NCI-H2227 (cell line): ENCODE data around the gene POLR2A.
"Not testable (repeated sequence)": the region's sequence is repeated elsewhere in the genome, so short reads cannot be mapped to it uniquely, and the experiment has no call there.

Experiments used
- DNase-seq: peaks from one replicate; lab custom pipeline; 2025; ENCODE audit not compliant: unreplicated experiment; lab: John Stamatoyannopoulos, UW

POLR2A gene

GRCh38 chr17:7460850-7461660, 23.1 kb upstream of the POLR2A start:
- no peak for DNase-seq

GRCh38 chr17:7462474-7463371, 21.4 kb upstream of the POLR2A start:
- no peak for DNase-seq

- DNase-seq = no peak
These were observed 20.8 kb upstream of the POLR2A start for GRCh38 chr17:7463372-7463846.

- no peak for DNase-seq
These were observed 20.1 kb upstream of the POLR2A start for GRCh38 chr17:7464081-7464480.

- no peak for DNase-seq
These were observed 18.4 kb upstream of the POLR2A start for GRCh38 chr17:7465597-7466275.

- DNase-seq = no peak
These were observed 17.9 kb upstream of the POLR2A start for GRCh38 chr17:7466318-7466638.

GRCh38 chr17:7466639-7467341, 17.4 kb upstream of the POLR2A start:
- DNase-seq = no peak

- DNase-seq = no peak
These were observed 16.7 kb upstream of the POLR2A start for GRCh38 chr17:7467498-7467897.

- no peak for DNase-seq
These were observed 15.9 kb upstream of the POLR2A start for GRCh38 chr17:7468290-7468689.

- DNase-seq = no peak
These were observed 15.3 kb upstream of the POLR2A start for GRCh38 chr17:7468804-7469389.

- DNase-seq = not testable (repeated sequence)
These were observed 14.3 kb upstream of the POLR2A start for GRCh38 chr17:7469843-7470242.

- not testable (repeated sequence) for DNase-seq
These were observed 13.7 kb upstream of the POLR2A start for GRCh38 chr17:7470457-7470973.

- no peak for DNase-seq
These were observed 12.4 kb upstream of the POLR2A start for GRCh38 chr17:7471729-7472128.

- DNase-seq = not testable (repeated sequence)
These were observed 9.4 kb upstream of the POLR2A start for GRCh38 chr17:7474767-7475166.

- DNase-seq = no peak
These were observed 8.3 kb upstream of the POLR2A start for GRCh38 chr17:7475764-7476422.

GRCh38 chr17:7476494-7476893, 7.7 kb upstream of the POLR2A start:
- no peak for DNase-seq

- no peak for DNase-seq
These were observed 7.2 kb upstream of the POLR2A start for GRCh38 chr17:7476951-7477350.

- peak; percentile 50 for DNase-seq
These were observed 6.5 kb upstream of the POLR2A start for GRCh38 chr17:7477392-7478275.
